ENCODE results near the gene SPAG5. TPM values are rescaled to one million over a fixed set of nuclear protein-coding genes. Genes with fewer than 3 reads are reported as not detected.

Gene SPAG5
- total and polyA plus RNA-seq, 9 of the 15 experiments (the other 6 are each of a cell fraction or from before 2014, with no cell fraction given), result 94.4 to 286 (median 151) TPM

- no peaks in the 10 kb centered on the region for H3K27me3 ChIP-seq (ENCODE audit: control insufficient read depth in 2 of 2, insufficient read depth in 2 of 2, low read length in 2 of 2)
- H3K36me3 ChIP-seq (ENCODE audit: control insufficient read depth, insufficient read depth, low read length), result peaks cover 94% of the 10 kb centered on the region
- POLR2A ChIA-PET, result interaction anchor here (0.6 to 1.7 kb wide), 6 partner anchors 11 to 99 kb away, joined by 3 to 7 read pairs (median 4); partner anchors contain the start of gene RPL23A
- no peaks in the 10 kb centered on the region for H4K20me1 ChIP-seq (replicated peaks; ENCODE audit: control insufficient read depth, insufficient read depth, low read length)
- H3K9me1 ChIP-seq (ENCODE audit: control insufficient read depth, insufficient read depth, low read length), result no peaks in the 10 kb centered on the region
- CTCF ChIA-PET (ENCODE audit: low intra/inter-chr PET ratio), result no interaction called here
- 96% methylated on average over 2 of the region's 2 CpGs for WGBS (ENCODE audit: insufficient coverage, low coverage, missing lambda C conversion rate)
- H3K9ac ChIP-seq (ENCODE audit: insufficient read depth in 1 of 2, low read depth in 2 of 2, low read length in 2 of 2), result no peak overlapping the region
- ATAC-seq, result no peak
- H2AFZ ChIP-seq (ENCODE audit: low read depth, low read length), result no peak overlapping the region
- no peak overlapping the region for H3K27ac ChIP-seq (ENCODE audit: extremely low read depth, low read depth, low read length)
- in situ Hi-C loops (cut with MboI) (no loop called here), intact Hi-C loops (cut with micrococcal nuclease) (no loop called here)
- no peaks in the 10 kb centered on the region for H3K9me3 ChIP-seq (replicated peaks; ENCODE audit: control insufficient read depth, insufficient read depth, low read depth, low read length)
- FAIRE-seq, result no peak
- H3K4me2 ChIP-seq (ENCODE audit: insufficient read depth, low read length), result no peak overlapping the region
- H3K4me1 ChIP-seq (replicated peaks in 1 of 2; ENCODE audit: control insufficient read depth in 2 of 2, insufficient read depth in 2 of 2, low read length in 2 of 2), result no peaks in the 10 kb centered on the region
- DNase-seq (ENCODE audit: extremely low read depth in 1 of 4, low spot score in 3 of 4), result no peak
- H3K4me3 ChIP-seq, result no peak overlapping the region
- no TSS peak for BruUV-seq (replicated peaks)
- no peaks in the 10 kb centered on the region for H3K79me2 ChIP-seq (ENCODE audit: control insufficient read depth, insufficient read depth, low read length)
- no peak for TF ChIP-seq YY1 (IDR thresholded peaks at IDR 0.05; ENCODE audit: borderline replicate concordance in 1 of 3, control insufficient read depth in 1 of 3, extremely low read depth in 1 of 3, insufficient read depth in 3 of 3, insufficient read length in 1 of 3, insufficient replicate concordance in 2 of 3, low read depth in 1 of 3, low read length in 2 of 3)
- TF ChIP-seq USF2 (CRISPR knock-in tag; IDR thresholded peaks at IDR 0.05), result no peak
- TF ChIP-seq ZNF407 (IDR thresholded peaks at IDR 0.05; ENCODE audit: low read depth), result no peak
- no peak for TF ChIP-seq MYBL2 (IDR thresholded peaks at IDR 0.05; ENCODE audit: low read depth)
- no peak for TF ChIP-seq MYBL2 (CRISPR knock-in tag; IDR thresholded peaks at IDR 0.05; ENCODE audit: borderline replicate concordance)
- TF ChIP-seq SETDB1 (IDR thresholded peaks at IDR 0.05; ENCODE audit: low read length), result no peak
- no peak for TF ChIP-seq ELF1 (tag; IDR thresholded peaks at IDR 0.05)
- no peak for TF ChIP-seq SMARCC2 (IDR thresholded peaks at IDR 0.05; ENCODE audit: low read depth)
- no peak for TF ChIP-seq ZNF431 (CRISPR knock-in tag; IDR thresholded peaks at IDR 0.05)
- TF ChIP-seq DLX4 (CRISPR knock-in tag; IDR thresholded peaks at IDR 0.05), result no peak
Observed at GRCh38 chr17:28624148-28624547, 25.3 kb upstream of the SPAG5 start.

All from K562 (cell line).